A549 (cell line): Measurements from ENCODE around the gene ANKRD63.

Experiments used
- CTCF ChIP-seq: fragments of >200 bp; sonication (Bioruptor Twin); formaldehyde crosslinking; IDR thresholded peaks from 3 replicates; pipeline ENCODE4 v1.5.1; 2016
- REST ChIP-seq: fragments of 200-600 bp; sonication (generic); IDR thresholded peaks from 2 replicates; pipeline ENCODE4 v1.6.1; 2016; ENCODE audit warnings: antibody characterized with exemption, mild to moderate bottlenecking, moderate library complexity

GRCh38 chr15:40252141-40252437, 30.8 kb downstream of the ANKRD63 start:
- TF ChIP-seq CTCF (no peak), REST (no peak)
